Stimulated activated effector memory CD8-positive, alpha-beta T cell treated with anti-CD3 and anti-CD28 coated beads, Interleukin-12 subunit alpha, Interleukin-12 subunit beta, amount 100 ng/mL, for 72 hours (primary cell): ENCODE measurements around the gene CRAMP1.
"Not testable (repeated sequence)": the region's sequence is repeated elsewhere in the genome, so short reads cannot be mapped to it uniquely, and the experiment has no call there.

ENCODE experiments used
- ATAC-seq: fragments of 150-1000 bp; cut with Tn5 transposase; 2 replicates; pipeline ENCODE4 v1.10.0; 2021
- DNase-seq, 2 donors: peaks; one replicate each; pipeline ENCODE4 v3.0.0; 2021 to 2022; ENCODE audit warnings: low spot score in 2 of 2
- H3K27ac Mint-ChIP-seq: one replicate; pipeline ENCODE4 v1.8.0; 2022; ENCODE audit warnings: mild to moderate bottlenecking, mixed read lengths
- H3K36me3 Mint-ChIP-seq: one replicate; pipeline ENCODE4 v1.8.0; 2022; ENCODE audit warnings: mild to moderate bottlenecking, mixed read lengths
- H3K4me1 Mint-ChIP-seq: one replicate; pipeline ENCODE4 v1.8.0; 2022; ENCODE audit warnings: mixed read lengths
- H3K4me3 Mint-ChIP-seq: one replicate; pipeline ENCODE4 v1.8.0; 2022; ENCODE audit warnings: mild to moderate bottlenecking, mixed read lengths
- H3K9me3 Mint-ChIP-seq: one replicate; pipeline ENCODE4 v1.8.0; 2022; ENCODE audit warnings: mixed read lengths

The CRAMP1 gene

DNA sequence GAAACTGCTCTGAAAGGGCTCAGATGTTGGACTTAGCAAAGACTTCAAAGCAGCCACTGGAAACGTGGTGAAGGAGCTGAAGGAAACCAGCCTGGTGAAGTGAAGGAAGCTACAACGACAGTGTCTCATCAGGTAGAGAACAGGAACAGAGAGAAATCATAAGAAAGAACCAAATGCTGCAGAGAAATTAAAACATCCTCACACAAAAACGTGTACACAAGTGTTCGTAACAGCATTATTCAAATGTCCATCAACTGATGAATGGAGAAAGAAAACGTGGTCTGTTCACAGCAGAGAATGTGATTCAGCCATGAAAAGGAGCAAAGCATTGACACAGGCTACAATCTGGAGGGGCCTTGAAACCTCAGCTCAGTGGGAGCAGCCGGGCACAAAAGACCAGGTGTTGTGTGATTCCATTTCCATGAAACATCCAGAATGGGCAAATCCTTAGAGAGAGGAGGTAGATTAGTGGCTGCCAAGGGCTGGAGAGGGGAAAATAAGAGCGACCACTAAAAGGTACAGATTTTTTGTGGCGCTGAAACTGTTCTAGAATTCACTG is 27.2 kb upstream of the CRAMP1 start:
- H3K27ac Mint-ChIP-seq = no peak overlapping the region
- no peak for DNase-seq
- no peaks in the 10 kb centered on the region for H3K9me3 Mint-ChIP-seq

DNA sequence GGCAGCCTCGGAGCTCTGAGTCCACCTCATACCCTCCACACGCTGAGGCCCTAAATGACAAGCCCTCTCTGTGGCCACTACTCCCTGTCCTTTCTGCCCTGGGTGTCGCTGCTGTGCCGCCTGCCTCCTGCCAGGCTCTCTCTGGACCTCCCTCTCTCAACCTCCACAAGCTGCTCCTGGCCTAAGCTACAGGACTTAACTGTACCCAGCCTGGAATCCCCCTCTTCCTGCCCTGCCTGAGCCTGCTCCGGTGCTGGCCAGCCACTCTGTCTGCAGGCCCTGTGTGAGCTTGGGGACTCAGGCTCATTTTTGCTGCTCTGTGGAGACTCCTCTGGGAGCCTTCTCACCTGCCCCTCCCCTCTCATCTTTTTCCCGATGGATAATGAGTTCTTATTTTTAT is 21.8 kb upstream of the CRAMP1 start:
- no peak overlapping the region for H3K27ac Mint-ChIP-seq
- no peaks in the 10 kb centered on the region for H3K9me3 Mint-ChIP-seq
- no peak overlapping the region for H3K4me3 Mint-ChIP-seq
- H3K36me3 Mint-ChIP-seq = peaks cover 5% of the 10 kb centered on the region
- ATAC-seq (no peak), DNase-seq (no peak)
- no peaks in the 10 kb centered on the region for H3K4me1 Mint-ChIP-seq

More for the DNA sequence above, 27.2 kb upstream of the CRAMP1 start:
- Mint-ChIP-seq H3K36me3 (no peaks in the 10 kb centered on the region), H3K4me1 (no peaks in the 10 kb centered on the region), H3K4me3 (no peak overlapping the region)
- ATAC-seq = no peak

DNA sequence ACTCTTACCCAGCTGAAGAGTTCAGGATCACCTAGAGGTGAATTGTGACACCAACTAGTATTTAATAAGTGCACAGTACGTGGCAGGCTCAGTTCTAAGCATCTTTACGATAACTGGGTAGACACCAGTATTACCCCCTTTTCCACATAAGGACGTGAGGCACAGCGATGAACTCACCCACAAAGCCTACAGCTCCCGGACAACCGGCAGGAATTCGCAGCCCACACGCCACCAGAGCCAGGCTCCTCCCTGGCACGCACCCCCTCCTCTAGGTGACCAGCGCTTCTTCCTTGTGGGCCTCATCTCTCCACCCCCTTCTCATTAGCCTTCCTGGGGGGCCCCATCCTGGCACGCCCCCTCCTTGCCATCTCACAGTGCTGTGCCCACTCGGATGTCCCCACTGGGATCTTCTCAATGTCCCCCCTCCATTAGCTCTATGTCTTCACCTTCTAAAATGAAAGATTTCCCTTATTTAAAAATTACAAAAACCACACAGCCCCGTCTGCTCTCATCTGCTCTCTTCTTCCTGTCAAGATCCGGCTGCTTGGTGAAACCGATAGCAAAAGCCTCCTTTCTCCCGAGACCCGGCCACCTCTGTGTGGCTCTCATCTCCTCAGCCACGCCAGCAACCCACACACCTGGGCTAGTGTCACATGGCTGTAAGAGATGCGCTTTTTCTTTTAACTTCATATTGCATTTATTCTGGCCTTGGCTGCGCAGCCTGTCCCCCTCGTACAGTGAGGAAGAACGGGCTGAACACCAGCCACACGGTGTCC is 21.0 kb upstream of the CRAMP1 start:
- H3K9me3 Mint-ChIP-seq = no peaks in the 10 kb centered on the region
- H3K27ac Mint-ChIP-seq = peak overlapping the region; percentile 65
- no peaks in the 10 kb centered on the region for H3K4me1 Mint-ChIP-seq
- no peak for DNase-seq
- no peak overlapping the region for H3K4me3 Mint-ChIP-seq
- H3K36me3 Mint-ChIP-seq = peaks cover 5% of the 10 kb centered on the region
- no peak for ATAC-seq

DNA sequence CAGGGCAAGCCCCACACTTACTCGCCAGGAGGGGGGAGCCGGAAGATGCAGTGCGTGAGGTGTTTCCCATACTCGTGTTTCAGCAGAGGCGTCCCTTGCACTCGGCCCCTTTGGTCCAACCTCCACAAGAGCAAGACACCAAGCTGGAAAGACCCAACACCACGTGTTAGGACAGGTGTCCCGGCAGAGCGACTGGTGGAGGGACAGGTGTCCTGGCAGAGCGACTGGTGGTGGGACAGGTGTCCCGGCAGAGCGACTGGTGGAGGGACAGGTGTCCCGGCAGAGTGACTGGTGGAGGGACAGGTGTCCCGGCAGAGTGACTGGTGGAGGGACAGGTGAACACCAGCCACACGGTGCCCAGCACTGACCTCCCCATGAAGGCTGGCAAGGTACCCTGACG is 19.7 kb upstream of the CRAMP1 start:
- DNase-seq = no peak
- no peak for ATAC-seq
- no peak overlapping the region for H3K27ac Mint-ChIP-seq

DNA sequence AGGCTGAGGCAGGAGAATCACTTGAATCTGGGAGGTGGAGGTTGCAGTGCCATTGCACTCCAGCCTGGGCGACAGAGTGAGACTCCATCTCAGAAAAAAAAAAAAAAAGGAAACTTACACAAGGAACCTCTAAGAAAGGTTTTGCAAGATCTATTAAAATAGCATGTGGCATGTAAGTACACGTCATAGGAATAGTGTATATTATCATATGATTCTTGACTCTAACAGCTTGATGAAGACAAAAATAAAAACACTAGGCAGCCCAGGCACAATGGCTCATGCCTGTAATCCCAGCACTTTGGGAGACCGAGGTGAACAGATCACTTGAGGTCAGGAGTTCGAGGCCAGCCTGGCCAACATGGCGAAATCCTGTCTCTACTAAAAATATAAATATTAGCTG is 16.6 kb upstream of the CRAMP1 start:
- not testable (repeated sequence) for H3K9me3 Mint-ChIP-seq, H3K27ac Mint-ChIP-seq, DNase-seq, H3K4me1 Mint-ChIP-seq, H3K36me3 Mint-ChIP-seq, ATAC-seq, H3K4me3 Mint-ChIP-seq

More for the DNA sequence above, 19.7 kb upstream of the CRAMP1 start:
- Mint-ChIP-seq H3K4me1 (no peaks in the 10 kb centered on the region), H3K36me3 (peaks cover 5% of the 10 kb centered on the region), H3K4me3 (no peak overlapping the region), H3K9me3 (no peaks in the 10 kb centered on the region)

DNA sequence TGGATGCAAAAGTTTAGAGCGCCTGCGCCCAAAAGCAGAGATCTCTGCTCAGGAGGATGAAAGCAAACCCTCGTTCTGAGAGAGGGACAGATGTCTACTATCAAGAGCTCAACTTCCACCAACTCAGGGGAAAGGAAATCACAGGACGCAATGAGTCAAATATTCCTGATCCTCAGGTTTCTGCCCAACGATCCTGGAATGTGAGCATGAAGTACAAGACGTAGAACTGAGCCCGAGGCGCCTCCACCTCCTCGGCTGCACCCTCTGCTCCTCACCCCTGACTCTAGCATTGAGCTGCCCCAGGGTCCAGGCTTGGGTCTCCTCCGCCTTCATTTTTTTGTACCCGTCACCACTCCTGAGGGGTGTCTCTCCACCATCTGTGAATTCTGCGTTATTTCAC is 15.6 kb upstream of the CRAMP1 start:
- H3K36me3 Mint-ChIP-seq = no peaks in the 10 kb centered on the region
- no peaks in the 10 kb centered on the region for H3K4me1 Mint-ChIP-seq
- no peak for DNase-seq
- no peaks in the 10 kb centered on the region for H3K9me3 Mint-ChIP-seq
- no peak overlapping the region for H3K4me3 Mint-ChIP-seq
- H3K27ac Mint-ChIP-seq = no peak overlapping the region
- no peak for ATAC-seq

DNA sequence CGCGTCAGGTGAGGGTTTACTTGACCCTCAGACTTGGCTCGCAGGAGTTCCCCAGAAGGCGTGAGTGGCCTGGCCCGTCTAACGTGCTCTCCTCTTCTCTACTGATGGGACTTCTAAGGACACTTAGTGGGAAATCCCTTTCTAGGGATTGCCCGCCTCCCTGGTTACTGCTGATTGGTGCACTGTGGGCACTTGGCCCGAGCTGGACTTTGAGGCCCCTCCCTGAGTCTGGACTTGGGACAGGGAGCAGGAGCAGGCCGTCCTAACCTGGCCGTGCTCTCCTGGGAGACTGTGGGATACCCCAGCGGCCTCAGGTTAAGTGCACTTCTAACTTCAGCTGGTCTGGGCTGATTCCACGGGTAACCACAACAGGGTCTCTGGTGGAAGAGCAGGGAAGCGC is 15.0 kb upstream of the CRAMP1 start:
- Mint-ChIP-seq H3K27ac (no peak overlapping the region), H3K9me3 (no peaks in the 10 kb centered on the region), H3K4me3 (no peak overlapping the region), H3K4me1 (no peaks in the 10 kb centered on the region), H3K36me3 (no peaks in the 10 kb centered on the region)
- DNase-seq (no peak), ATAC-seq (no peak)

DNA sequence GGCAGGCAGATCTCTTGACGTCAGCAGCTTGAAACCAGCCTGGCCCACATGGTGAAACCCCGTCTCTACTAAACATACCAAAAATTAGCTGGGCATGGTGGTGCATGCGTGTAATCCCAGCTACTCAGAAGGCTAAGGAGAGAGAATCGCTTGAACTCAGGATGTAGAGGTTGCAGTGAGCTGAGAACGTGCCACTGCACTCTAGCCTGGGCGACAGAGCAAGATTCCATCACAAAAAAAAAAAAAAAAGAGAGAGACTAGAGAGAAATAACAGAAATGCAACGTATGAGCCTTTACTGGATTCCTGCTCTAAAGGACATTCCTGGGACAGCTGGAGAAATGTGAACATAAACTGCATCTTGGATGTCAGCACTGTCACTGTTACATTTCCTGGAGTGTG is 11.1 kb upstream of the CRAMP1 start:
- no peak for ATAC-seq
- DNase-seq = no peak
- H3K36me3 Mint-ChIP-seq = no peaks in the 10 kb centered on the region
- no peak overlapping the region for H3K4me3 Mint-ChIP-seq
- no peak overlapping the region for H3K27ac Mint-ChIP-seq
- no peaks in the 10 kb centered on the region for H3K9me3 Mint-ChIP-seq
- no peaks in the 10 kb centered on the region for H3K4me1 Mint-ChIP-seq

DNA sequence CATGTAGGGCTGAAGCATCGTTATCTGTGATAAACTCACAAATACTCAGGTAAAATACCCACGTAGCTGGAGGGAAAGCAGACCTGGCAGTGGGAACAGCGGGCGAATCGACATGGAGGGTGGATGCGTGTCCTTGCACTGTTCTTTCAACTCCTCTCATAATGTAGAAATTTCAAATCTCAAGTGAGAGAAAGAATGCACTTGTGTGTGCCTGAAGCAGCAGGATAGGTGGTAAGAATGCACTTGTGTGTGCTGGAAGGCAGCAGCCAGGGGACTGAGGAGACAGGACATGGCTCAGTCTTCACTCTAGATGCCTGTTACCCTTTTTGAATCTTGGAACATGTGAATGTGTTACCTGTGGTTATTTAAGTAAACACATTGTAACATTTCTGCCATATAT is 10.7 kb upstream of the CRAMP1 start:
- no peaks in the 10 kb centered on the region for H3K4me1 Mint-ChIP-seq
- no peaks in the 10 kb centered on the region for H3K36me3 Mint-ChIP-seq

DNA sequence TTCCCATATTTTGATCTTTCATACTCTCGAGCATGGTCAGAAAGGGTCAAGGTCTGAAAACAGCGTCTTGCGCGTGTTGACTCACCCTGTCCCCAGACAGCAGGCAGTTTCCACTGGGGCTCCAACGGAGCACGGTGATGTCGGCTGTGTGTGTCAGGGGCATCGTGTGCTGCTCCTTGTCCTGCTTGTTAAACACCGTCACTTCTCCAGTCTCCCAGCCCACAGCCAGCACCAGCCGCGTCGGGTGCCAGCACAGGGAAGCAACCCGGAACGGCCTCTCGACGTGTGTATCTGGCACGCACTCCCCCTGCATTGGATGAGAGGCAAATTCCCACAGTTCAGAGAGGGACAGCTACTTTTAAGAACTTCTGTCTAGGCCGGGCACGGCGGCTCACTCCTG is 9.9 kb upstream of the CRAMP1 start:
- ATAC-seq (no peak), DNase-seq (no peak)
- Mint-ChIP-seq H3K4me1 (no peaks in the 10 kb centered on the region), H3K36me3 (no peaks in the 10 kb centered on the region), H3K27ac (no peak overlapping the region), H3K4me3 (no peak overlapping the region), H3K9me3 (no peaks in the 10 kb centered on the region)

More for the DNA sequence above, 10.7 kb upstream of the CRAMP1 start:
- no peak for ATAC-seq
- no peak overlapping the region for H3K27ac Mint-ChIP-seq
- H3K9me3 Mint-ChIP-seq = no peaks in the 10 kb centered on the region
- no peak for DNase-seq
- no peak overlapping the region for H3K4me3 Mint-ChIP-seq

DNA sequence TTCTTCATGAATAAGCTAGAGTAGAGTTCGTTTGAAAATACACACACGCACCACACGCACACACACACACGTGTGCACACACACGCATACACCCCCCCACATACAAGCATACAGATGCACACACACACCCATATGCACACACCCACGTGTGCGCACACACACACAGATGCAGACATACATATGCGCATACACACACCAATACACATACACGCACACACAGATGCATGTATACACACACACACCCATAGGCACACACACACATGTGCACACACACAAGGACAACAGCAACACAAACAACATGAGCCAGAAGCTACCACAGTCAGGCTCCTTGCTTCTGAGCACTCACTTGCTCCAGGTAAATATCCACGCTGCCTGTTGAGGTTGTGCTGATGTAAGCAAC is 5.4 kb upstream of the CRAMP1 start:
- Mint-ChIP-seq H3K4me3 (no peak overlapping the region), H3K4me1 (peaks cover 18% of the 10 kb centered on the region), H3K27ac (peak overlapping the region; percentile 46), H3K36me3 (peaks cover 6% of the 10 kb centered on the region), H3K9me3 (no peaks in the 10 kb centered on the region)
- ATAC-seq = no peak
- no peak for DNase-seq

DNA sequence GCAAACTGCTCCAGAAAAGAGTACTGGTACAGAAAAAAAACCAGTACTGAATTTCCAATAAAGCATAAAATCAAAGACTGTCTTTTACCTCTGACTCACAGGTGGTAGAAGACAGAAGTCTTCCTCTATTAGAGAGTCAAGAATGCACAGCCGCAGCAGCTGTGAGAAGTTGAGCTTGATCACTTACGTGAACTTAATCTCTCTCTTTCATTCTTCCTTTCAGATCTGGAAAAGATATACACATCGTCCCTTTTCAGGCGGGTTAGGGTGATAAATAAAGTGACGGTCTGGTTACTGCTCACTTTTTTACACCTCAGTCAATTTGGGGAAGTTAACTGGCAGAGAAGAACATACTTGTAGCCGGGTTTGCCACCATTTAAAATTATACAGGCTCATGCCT is 4.2 kb upstream of the CRAMP1 start:
- Mint-ChIP-seq H3K4me1 (peaks cover 24% of the 10 kb centered on the region), H3K36me3 (peaks cover 10% of the 10 kb centered on the region), H3K9me3 (no peaks in the 10 kb centered on the region), H3K4me3 (no peak overlapping the region), H3K27ac (peak overlapping the region; percentile 46)
- no peak for ATAC-seq
- no peak for DNase-seq

DNA sequence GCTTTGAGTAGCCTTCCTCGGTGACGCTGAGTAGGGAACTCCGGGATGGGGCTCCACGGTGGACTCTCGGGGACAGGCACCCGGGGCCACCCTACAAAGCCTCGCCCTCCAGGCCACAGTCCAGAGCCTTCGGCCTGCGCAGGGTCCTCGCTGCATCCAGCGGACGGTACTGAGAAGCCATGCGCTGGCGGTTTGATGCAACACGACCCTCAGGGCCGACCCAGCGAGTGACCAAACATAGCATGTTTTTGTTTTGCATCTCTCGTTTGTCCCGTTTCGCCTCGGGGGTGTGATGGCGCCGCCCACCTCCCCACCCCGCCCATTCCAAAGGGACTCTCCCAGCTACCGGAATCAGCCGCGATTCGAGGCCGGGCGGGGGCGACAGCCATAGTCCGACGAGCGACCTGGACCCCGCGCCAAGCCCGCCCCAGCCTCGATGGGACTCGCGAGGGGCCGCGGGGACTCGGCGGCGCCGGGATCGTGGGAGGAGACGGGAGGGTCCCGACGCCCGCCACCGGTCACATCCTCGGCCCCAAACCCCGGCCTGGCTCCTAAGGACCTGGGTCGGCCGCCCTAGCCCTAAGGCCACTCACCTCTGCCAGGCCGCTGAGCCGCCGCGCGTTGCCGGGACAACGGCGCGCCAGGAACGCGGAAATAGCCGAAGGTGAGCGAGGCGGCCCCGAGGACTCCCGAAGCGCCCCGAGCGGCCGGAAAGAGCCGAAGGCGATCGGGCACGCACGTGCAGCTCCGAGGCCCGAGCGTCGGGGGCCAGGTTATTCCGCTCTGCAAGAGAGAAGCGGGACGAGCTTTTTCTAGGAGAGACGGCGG is 1.9 kb upstream of the CRAMP1 start:
- no peaks in the 10 kb centered on the region for H3K9me3 Mint-ChIP-seq
- H3K4me1 Mint-ChIP-seq = peaks cover 36% of the 10 kb centered on the region
- ATAC-seq (peak; percentile 56), DNase-seq (peak; percentile 94 to 97)
- H3K27ac Mint-ChIP-seq = peak overlapping the region; percentile 87
- H3K4me3 Mint-ChIP-seq = peak overlapping the region; percentile 85
- H3K36me3 Mint-ChIP-seq = peaks cover 14% of the 10 kb centered on the region

DNA sequence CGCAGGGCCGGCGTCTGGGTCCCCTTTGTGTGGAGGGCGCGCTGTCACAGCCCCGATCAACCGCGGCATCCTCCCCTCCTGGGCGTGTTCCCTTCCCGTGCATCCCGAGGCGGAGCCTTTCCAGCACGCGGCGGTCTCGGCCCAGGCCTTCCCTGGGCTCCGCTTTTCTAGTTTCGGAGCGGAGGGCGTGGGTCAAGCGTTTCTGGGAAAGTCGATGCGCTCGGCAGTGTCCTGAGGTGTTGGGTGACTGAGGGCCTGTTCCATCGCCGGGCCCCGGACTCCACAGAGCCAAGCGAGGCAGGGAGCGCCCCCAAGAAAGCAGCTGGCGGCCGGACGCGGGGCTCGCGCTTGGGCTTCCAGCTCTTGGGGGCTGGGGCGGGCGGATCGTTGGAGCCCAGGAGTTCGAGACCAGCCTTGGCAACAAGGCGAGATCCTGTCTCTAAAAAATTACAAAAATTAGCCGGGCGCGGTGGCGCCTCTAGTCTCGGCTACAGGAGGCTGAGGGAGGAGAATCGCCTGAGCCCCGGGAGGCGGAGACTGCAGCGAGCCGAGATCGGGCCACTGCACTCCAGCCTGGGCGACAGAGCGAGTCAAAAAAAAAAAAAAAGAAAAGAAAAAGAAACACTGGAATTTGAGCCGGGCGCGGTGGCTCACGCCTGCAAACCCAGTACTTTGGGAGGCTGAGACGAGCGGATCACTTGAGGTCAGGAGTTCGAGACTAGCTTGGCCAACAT is 1.1 kb upstream of the CRAMP1 start:
- Mint-ChIP-seq H3K27ac (peak overlapping the region; percentile 87), H3K4me1 (peaks cover 37% of the 10 kb centered on the region), H3K36me3 (peaks cover 22% of the 10 kb centered on the region), H3K4me3 (peak overlapping the region; percentile 85), H3K9me3 (no peaks in the 10 kb centered on the region)
- ATAC-seq (no peak), DNase-seq (no peak)

DNA sequence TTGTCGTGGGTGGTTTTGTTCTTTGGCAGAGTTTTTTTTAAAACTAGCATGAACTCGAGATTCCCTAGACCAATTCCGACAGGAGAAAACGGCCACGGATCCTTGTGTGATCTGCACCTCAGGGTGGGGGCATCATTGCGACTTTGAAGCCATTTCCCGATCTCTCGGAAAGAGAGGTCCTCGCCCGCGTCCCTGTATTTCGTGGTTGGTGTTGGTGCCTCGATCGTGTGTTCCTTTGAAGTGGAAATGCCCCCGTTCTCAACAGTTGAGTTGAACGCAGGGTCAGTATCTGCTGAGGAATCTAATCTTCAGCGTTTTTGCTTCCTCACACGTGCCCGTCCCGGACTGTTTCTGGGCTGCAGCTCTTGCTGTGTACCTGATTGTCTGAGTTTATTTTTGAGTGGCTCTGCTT is 1.1 kb downstream of the CRAMP1 start:
- no peak for ATAC-seq
- peak in 1 of 2 donors; percentile 52 for DNase-seq
- Mint-ChIP-seq H3K9me3 (no peaks in the 10 kb centered on the region), H3K27ac (peak overlapping the region; percentile 40), H3K36me3 (peaks cover 41% of the 10 kb centered on the region), H3K4me3 (peak overlapping the region; percentile 85), H3K4me1 (peaks cover 37% of the 10 kb centered on the region)
